Loucy (cell line): ENCODE data around the gene KISS1.

Experiments
- EZH2phosphoT487 ChIP-seq: fragments of 200-600 bp; IDR thresholded peaks from 2 replicates; pipeline ENCODE4 v1.6.1; 2018; ENCODE audit warnings: antibody characterized with exemption, mild to moderate bottlenecking, moderate library complexity, borderline replicate concordance
- TF ChIP-seq, protein P1 (sequence below): fragments of 200-600 bp; sonication (generic); conservative IDR thresholded peaks from 2 replicates; pipeline ENCODE4 v1.5.1; 2014; ENCODE audit warnings: mild to moderate bottlenecking, antibody characterized with exemption, low read length

DNA sequence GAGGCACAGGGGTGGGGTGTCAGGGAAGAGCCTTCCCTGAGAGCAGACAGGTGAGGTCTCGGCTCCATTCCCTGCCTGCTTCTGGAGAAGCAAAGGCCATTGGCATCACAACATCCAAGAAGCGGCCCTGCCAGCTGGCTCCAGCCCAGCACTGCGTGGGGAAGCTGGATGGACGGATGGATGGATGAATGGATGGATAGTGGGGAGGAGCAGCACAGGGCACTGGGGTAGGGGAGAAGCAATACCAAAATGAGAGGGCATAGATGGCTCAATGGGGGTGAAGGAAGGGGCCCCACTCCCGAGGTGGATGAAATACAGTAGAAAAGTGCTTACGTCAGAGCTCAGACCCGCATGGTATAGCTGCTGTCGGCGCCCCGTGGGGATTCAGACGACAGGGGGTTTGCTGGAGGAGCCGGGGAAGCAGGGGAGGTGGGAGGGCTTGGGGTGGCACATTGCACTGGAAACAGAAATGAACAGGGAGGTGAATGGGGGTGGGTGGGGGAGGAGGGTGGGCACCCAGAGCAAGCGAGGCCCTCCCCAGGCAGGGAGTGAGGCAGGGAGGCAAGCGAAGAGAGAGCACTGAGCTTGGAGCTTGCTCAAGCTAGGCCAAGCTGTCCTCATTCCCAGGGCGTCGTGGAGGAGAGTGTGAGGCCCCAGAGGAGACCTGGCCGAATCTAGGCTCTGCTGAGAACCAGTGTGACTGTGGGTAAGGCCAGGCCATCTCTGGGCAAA lies 27.0 kb upstream of the KISS1 start:
- TF ChIP-seq, protein P1, sequence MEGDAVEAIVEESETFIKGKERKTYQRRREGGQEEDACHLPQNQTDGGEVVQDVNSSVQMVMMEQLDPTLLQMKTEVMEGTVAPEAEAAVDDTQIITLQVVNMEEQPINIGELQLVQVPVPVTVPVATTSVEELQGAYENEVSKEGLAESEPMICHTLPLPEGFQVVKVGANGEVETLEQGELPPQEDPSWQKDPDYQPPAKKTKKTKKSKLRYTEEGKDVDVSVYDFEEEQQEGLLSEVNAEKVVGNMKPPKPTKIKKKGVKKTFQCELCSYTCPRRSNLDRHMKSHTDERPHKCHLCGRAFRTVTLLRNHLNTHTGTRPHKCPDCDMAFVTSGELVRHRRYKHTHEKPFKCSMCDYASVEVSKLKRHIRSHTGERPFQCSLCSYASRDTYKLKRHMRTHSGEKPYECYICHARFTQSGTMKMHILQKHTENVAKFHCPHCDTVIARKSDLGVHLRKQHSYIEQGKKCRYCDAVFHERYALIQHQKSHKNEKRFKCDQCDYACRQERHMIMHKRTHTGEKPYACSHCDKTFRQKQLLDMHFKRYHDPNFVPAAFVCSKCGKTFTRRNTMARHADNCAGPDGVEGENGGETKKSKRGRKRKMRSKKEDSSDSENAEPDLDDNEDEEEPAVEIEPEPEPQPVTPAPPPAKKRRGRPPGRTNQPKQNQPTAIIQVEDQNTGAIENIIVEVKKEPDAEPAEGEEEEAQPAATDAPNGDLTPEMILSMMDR = no peak
- no peak for TF ChIP-seq EZH2phosphoT487
